ENCODE data around the gene YARS2.

- TF ChIP-seq, protein P1, sequence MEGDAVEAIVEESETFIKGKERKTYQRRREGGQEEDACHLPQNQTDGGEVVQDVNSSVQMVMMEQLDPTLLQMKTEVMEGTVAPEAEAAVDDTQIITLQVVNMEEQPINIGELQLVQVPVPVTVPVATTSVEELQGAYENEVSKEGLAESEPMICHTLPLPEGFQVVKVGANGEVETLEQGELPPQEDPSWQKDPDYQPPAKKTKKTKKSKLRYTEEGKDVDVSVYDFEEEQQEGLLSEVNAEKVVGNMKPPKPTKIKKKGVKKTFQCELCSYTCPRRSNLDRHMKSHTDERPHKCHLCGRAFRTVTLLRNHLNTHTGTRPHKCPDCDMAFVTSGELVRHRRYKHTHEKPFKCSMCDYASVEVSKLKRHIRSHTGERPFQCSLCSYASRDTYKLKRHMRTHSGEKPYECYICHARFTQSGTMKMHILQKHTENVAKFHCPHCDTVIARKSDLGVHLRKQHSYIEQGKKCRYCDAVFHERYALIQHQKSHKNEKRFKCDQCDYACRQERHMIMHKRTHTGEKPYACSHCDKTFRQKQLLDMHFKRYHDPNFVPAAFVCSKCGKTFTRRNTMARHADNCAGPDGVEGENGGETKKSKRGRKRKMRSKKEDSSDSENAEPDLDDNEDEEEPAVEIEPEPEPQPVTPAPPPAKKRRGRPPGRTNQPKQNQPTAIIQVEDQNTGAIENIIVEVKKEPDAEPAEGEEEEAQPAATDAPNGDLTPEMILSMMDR (IDR thresholded peaks at IDR 0.05), result no peak
- no peak for TF ChIP-seq POLR2A (IDR thresholded peaks at IDR 0.05)
Measured at GRCh38 chr12:32702946-32703345, 52.8 kb downstream of the YARS2 start.

Measured in adrenal gland (tissue), 5 donors.